NCI-H2196 treated with DMSO at 0.1 percent for 48 hours (cell line): Measurements from ENCODE around the gene SLC22A9.
"Not testable (repeated sequence)": the region's sequence is repeated elsewhere in the genome, so short reads cannot be mapped to it uniquely, and the experiment has no call there.

Experiments
- DNase-seq: peaks from one replicate; lab custom pipeline; 2025; ENCODE audit not compliant: unreplicated experiment; lab: John Stamatoyannopoulos, UW

Gene SLC22A9

DNA sequence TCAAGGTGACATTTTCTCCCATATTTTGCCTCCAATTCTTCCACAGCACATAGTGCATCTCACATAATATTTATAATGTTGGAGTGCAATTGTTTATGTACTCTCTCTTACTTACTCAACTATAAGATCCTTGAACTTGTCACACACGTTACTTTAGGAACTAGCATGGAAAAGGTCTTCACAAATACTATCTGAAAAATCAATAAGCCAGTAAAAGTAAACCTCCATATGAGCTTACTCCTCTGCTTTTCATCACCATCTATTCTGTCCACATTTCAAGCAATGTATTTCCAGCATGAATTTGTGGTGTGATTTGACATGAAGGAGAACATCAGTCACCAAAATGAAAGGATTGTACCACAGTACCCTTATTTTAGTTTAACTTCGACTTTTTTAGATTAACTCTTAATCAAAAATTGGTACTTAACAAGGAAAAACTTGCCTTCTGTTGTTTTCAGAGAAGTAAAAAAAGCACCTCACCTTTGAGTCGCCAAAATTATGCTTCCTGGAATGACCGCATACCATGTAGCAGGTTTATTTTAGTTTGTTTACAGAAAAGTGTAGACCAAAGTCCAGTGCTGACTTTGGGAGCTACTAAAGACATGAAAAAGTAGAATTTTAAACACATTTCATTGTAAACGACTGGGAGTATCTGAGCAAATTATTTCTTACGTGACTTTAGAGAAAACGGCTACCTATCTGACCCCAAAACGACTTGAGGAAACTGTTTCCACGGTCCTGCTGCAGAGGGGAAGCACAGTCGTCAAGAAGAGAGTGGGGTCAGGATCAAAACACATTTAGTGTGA lies at the start of gene SLC22A9:
Gene SLC22A9, plus strand, starts transcription at position 621 of the 806 bp plus-strand sequence. CDS start 272 bp downstream, outside the sequence.
- DNase-seq = no peak

DNA sequence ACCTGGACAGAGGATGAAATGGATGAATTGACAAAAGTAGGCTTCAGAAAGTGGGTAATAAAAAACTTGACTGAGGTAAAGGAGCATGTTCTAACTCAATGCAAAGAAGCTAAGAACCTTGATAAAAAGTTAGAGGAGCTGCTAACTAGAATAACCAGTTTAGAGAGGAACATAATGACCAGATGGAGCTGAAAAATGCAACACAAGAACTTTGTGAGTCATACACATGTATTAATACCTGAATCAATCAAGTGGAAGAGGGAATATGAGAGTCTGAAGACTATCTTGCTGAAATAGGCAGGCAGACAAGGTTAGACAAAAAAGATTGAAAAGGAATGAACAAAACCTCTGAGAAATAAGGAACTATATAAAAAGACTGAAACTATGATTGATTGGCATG lies 47.9 kb upstream of the SLC22A9 start:
- no peak for DNase-seq

DNA sequence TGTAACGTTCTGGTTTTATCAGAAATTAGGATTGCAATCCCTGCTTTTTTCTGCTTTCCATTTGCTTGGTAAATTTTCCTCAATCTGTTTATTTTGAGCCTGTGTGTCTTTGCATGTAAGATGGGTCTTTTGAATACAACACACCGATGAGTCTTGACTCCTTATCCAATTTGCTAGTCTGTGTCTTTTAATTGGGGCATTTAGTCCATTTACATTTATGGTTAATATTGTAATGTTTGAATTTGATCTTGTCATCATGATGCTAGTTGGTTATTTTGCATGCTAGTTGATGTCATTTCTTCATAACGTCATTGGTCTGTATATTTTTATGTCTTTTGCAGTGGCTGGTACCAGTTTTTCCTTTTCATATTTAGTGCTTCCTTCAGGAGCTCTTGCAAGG lies 34.5 kb upstream of the SLC22A9 start:
- not testable (repeated sequence) for DNase-seq

DNA sequence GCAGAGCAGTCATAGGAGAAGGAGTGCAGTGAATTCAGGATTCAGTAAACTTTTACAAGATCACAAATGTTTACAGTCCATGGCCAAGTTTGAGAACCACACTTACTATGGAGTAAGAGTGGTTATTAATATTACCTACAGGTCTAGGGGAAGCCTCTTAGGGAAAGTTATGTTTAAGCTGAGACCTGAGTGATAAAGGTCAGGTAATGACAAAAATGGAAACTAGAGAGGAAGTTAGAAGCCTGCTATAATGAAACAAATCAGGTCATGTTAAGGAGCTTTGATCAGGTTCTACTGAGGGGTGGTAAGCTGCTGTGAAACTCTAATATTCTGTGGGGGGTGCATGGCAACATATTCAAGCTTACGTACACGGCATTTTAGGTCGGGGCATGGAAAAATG lies 32.5 kb upstream of the SLC22A9 start:
- DNase-seq = no peak

DNA sequence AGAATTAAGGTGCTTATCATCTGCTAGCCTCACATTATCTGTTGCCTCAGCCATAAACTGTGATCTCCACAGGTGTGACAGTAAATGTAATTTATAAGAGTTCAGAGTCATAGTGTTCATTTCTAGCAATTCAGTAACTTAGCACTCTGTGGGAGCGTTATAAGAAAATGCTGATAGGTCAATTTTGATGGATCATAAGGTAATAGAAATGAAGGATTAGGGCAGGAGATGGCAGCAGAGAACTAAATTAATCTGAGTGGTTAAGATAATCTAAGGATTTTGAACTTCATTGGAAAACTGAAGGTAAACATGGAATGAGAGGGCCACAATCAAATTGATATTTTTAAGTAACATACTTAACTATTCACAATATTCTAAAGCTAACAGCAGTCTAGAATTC lies 26.5 kb upstream of the SLC22A9 start:
- DNase-seq = no peak

DNA sequence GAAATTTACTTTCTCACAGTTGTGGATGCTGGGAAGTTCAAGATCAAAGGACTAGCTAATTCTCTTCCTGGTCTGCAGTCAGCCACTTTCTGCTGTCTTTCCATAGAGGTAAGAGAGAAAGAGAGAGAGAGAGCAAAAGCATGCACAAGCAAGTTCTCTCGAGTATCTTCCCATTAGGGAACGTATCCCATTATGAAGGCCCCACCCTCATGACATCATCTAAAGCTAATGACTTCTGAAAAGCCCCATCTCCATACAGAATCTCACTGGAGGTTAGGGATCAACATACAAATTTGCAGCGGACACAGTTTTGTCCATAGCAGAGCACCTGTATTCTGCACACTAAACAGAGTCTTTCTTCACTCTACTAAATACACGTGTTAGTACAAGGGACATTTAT lies 17.4 kb upstream of the SLC22A9 start:
- no peak for DNase-seq

DNA sequence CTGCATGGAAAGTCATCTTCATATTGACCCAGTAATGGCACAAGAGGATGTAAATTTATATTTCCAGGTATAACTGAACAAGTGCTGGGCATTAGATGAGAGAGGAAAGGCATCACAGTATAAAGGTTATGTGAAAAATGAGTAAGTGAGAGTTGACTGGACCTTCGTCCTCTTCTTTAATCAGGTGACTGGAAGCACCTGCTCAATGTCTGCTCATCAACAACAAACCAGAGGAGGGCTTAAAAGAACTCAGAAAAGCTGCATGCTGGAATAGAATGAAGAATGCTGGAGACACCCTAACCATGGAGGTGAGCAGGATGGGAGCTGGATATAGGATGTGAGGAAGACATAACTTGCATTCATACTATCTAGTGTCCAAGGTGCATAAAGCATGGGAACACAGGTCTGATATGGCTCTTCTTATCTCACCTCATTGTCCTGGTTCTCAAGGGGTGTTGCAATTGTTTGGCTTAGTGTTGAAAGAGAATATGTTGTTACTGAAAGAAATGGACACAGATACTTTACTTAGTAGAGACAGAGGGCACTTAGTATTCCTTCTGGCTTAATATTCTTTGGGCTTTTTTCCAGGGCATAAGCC lies 7.3 kb upstream of the SLC22A9 start:
- DNase-seq = no peak

DNA sequence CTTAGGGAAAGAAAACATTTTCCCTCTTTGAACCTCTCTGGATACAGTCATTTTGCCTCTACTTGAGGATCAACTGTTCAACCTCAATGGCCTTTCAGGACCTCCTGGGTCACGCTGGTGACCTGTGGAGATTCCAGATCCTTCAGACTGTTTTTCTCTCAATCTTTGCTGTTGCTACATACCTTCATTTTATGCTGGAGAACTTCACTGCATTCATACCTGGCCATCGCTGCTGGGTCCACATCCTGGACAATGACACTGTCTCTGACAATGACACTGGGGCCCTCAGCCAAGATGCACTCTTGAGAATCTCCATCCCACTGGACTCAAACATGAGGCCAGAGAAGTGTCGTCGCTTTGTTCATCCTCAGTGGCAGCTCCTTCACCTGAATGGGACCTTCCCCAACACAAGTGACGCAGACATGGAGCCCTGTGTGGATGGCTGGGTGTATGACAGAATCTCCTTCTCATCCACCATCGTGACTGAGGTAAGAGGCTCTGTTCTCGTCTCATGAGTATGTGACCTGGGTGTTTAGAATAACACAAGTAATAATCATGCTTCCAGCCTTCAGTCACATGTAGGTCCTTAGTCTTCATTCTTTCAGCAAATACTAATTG lies 495 bp downstream of the SLC22A9 start:
- no peak for DNase-seq

DNA sequence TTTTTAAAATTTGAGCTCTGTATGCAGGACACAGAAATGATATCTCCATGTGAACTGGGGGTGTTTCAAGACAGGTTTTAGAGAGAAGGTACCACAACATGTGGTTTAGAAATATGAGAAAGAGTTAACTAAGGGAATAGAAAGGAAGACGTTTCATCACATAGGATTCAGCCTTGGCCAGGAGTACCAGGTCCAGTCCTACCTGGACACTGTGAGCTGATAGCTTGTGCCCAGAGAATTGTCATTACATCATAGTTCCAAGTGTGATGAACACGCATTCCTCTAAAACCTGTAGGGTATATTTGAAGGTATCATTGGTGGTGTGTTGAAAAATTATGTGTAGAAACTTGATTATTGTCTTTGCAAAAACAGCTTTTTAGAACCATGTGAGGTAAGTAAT lies 1.8 kb downstream of the SLC22A9 start:
- no peak for DNase-seq

DNA sequence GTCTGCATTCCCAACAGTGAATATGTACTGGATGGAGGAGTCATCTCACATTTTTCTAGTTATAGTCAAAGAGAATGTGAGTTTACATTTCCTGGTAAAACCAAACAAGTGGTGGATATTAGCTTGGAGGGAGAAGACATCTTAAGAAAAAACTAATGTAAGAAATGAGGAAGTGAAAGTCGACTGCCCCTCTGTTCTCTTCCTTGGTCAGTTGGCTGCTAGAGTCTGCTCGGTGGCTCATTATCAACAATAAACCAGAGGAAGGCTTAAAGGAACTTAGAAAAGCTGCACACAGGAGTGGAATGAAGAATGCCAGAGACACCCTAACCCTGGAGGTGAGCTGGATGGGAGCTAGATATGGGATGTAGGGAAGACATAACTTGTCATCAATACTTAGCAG lies 5.8 kb downstream of the SLC22A9 start:
- DNase-seq = no peak

DNA sequence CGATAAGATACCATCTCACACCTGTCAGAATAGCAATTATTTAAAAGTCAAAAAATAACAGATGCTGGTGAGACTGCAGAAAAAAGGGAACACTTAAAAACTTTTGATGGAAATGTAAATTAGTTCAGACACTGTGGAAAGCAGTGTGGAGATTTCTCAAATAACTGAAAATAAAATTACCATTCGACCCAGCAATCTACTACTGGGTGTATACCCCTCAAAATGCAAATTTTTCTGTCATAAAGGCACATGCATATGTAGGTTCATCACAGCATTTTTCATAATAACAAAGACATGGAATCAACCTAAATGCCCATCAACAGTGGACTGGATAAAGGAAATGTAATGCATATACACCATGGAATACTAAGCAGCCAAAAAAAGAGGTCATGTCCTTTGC lies 10.5 kb downstream of the SLC22A9 start:
- no peak for DNase-seq

DNA sequence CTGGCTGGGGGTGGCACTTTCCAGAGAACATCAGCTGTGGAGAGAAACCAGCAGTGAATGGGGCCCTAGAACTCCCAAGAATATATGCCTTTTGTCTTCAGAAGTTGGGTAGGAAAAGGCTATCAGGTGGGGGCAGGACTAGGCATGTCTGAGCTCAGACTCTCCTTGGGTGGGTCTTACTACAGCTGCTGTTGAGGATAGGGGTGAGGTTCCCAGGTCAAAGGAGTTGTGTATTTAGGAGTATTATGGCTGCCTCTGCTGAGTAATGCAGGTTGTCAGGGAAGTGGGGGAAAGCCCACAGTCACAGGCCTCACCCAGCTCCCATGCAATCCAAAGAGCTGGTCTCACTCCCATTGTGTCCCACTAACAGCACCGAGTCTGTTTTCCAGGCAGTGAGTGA lies 26.1 kb downstream of the SLC22A9 start:
- DNase-seq = no peak

DNA sequence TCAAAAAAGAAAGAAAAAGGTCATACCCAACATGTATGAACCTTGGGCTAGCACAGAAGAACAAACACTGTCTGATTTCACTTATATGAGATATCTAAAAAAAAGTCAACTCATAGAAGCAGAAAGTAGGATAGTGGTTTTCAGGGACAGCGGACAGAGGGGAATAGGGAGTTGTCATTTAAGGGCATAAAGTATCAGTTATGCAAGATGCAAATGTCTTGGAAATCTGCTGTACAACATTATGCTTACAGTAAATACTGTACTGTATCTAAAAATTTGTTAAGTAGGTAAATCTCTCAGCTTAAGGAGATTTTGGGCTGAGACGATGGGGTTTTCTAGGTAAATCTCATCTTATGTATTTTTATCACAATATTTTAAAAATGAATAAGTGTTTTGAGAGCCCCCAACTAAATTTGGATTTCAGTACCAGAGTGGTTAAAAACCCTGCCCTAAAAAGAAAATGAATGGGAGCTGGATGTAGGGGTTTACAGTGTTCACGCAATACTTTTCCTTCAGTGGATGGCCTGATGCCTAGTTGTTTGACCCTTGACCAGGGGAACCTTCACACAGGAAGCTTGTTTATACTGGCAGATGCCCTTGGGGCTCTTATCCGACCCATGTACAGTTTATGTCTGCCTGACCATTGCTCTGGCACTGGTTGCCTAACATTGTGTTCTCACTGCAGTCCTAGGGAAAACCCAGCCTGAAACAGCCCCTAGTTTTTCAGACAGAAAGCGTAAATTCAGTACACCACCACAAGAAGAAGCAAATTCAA lies 34.8 kb downstream of the SLC22A9 start:
- DNase-seq = no peak

DNA sequence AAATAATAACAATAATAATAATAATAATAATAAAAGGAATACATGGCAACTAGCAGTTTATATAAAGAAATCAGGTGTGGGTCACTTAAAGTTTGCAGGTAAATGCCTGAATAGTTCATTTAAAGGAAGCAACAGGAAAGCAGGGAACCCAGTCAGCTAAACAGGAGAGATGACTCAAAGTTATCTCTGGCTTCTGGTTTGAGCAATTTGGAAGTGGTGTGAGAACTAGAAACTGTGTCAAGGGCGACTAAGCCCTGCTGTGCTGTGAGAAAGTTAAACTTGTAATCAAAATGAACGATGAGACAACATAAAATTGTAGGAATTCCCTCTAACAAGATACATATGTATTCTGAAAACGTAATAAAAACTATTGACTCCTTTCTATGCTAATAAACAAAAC lies 35.5 kb downstream of the SLC22A9 start:
- no peak for DNase-seq

DNA sequence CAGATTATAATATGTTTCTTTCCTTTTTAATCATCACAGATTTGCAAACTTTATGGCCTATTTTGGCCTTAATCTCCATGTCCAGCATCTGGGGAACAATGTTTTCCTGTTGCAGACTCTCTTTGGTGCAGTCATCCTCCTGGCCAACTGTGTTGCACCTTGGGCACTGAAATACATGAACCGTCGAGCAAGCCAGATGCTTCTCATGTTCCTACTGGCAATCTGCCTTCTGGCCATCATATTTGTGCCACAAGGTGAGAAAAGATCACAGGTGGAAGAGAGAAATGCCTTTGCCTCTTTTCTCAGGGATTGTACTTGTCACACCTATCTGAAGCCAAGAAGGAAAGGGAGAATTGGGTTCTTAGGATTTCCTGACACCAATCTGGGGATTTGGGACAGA lies 36.9 kb downstream of the SLC22A9 start:
- no peak for DNase-seq

DNA sequence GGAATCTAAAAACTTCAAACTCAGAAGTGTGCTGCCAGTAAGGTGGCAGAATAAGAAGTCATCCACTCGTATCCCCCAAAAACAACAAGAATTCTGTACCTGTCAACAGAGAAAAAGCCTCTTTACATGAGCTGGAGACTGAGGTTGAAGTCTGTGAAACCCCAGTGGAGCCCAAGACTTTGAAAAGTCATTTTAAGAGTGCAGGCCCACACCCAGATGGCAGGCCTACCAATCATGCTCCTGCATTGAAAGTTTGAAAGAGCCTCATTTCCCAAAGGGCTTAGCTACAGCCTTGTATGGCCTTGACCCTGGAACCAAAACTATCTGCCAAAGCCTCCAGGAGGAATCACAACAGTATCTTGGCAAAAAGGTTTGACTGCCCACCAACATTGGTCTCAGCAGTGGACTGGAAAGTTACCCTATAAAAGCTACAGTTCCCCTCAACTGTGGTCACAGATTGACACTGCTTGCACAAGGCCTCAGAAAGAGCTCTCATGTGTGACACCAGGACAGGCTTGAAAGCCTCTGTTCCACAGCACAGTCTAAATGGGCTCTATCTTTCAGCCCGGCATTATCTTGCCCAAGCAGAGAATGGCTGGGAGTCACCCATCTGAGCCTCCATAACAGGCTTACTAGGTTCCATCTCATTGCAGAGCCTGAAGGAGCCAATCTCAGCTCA lies 47.7 kb downstream of the SLC22A9 start:
- no peak for DNase-seq

DNA sequence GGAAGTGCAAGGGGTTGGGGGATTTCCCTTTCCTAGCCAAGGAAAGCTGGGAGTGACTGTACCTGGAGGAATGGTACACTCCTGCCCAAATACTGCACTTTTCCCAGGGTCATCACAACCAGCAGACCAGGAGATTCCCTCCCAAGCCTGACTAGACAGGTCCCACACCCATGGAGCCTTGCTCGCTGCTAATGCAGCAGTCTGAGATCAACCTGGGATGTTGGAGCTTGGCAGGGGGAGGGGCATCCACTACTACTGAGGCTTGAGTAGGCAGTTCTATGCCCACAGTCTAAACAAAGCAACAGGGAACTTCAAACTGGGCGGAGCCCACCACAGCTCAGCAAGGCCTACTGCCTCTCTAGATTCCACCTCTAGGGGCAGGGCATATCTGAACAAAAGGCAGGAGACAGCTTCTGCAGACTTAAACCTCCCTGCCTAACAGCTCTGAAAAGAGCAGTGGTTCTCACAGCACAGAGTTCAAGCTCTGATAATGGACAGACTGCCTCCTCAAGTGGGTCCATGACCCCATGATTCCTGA lies 58.5 kb downstream of the SLC22A9 start:
- DNase-seq = no peak

DNA sequence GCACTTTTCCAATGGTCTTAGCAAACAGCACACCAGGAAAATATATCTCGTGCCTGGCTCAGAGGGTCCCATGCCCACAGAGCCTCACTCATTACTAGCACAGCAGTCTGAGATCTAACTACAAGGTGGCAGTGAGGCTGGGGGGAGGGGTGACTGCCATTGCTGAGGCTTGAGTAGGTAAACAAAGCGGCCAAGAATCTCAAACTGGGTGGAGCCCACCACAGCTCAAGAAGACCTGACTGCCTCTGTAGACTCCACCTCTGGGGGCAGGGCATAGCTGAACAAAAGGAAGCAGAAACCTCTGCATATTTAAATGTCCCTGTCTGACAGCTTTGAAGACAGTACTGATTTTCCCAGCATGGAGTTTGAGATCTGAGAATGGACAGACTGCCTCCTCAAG lies 61.1 kb downstream of the SLC22A9 start:
- not testable (repeated sequence) for DNase-seq

DNA sequence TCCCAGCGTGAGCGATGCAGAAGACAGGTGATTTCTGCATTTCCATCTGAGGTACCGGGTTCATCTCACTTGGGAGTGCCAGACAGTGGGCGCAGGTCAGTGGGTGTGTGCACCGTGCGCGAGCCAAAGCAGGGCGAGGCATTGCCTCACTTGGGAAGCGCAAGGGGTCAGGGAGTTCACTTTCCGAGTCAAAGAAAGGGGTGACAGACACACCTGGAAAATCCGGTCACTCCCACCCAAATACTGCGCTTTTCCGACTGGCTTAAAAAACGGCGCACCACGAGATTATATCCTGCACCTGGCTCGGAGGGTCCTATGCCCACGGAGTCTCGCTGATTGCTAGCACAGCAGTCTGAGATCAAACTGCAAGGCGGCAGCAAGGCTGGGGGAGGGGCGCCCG lies 65.8 kb downstream of the SLC22A9 start:
- DNase-seq = not testable (repeated sequence)

DNA sequence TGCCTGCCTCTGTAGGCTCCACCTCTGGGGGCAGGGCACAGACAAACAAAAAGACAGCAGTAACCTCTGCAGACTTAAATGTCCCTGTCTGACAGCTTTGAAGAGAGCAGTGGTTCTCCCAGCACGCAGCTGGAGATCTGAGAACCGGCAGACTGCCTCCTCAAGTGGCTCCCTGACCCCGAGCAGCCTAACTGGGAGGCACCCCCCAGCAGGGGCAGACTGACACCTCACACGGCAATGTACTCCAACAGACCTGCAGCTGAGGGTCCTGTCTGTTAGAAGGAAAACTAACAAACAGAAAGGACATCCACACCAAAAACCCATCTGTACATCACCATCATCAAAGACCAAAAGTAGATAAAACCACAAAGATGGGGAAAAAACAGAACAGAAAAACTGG lies 66.2 kb downstream of the SLC22A9 start:
- not testable (repeated sequence) for DNase-seq

DNA sequence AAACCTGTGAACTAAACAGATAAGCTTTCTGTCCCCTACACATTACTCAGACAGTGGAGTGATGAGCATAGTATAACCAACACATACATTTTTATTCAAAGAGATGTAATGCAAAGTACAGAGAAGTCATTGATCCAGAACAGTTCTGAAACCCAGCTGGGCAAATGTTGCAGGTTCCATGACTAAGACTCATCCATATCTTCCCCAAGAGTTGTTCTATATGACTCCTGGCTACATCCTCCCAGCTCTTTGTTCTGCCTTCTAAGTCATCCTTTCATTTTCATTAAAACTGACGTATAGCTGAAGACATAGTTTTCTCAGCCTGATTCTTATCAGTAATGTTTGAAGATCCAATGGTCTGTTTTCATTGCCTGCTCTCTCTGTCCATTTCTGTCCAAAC lies 74.1 kb downstream of the SLC22A9 start:
- DNase-seq = no peak
